22Rv1 (cell line): ENCODE data around the gene STN1.

Source experiments
- H3K27ac ChIP-seq: fragments of 450-650 bp; 2 replicates; pipeline ENCODE4 v1.5.1; 2017
- CTCF ChIP-seq: fragments of 450-650 bp; IDR thresholded peaks from 2 replicates; pipeline ENCODE4 v1.5.1; 2017; ENCODE audit warnings: mild to moderate bottlenecking
- ZFX ChIP-seq: fragments of 450-650 bp; IDR thresholded peaks from 2 replicates; pipeline ENCODE4 v1.6.1; 2017; ENCODE audit warnings: antibody characterized with exemption, borderline replicate concordance

Gene STN1

GRCh38 chr10:103868200-103868599 is 49.8 kb downstream of the STN1 start:
- no peak overlapping the region for H3K27ac ChIP-seq
- no peak for TF ChIP-seq CTCF
- no peak for TF ChIP-seq ZFX

- TF ChIP-seq ZFX (no peak), CTCF (no peak)
- no peak overlapping the region for H3K27ac ChIP-seq
Measured at GRCh38 chr10:103861505-103861904, 56.5 kb downstream of the STN1 start.

- H3K27ac ChIP-seq = no peak overlapping the region
- TF ChIP-seq CTCF (peak; percentile 75), ZFX (no peak)
Measured at GRCh38 chr10:103859161-103860086, 58.6 kb downstream of the STN1 start.

GRCh38 chr10:103858360-103858759 is 59.6 kb downstream of the STN1 start:
- H3K27ac ChIP-seq = no peak overlapping the region

GRCh38 chr10:103856797-103857170 is 61.2 kb downstream of the STN1 start:
- no peak for TF ChIP-seq CTCF
- TF ChIP-seq ZFX = no peak
- no peak overlapping the region for H3K27ac ChIP-seq

More at GRCh38 chr10:103858360-103858759, 59.6 kb downstream of the STN1 start:
- no peak for TF ChIP-seq ZFX

GRCh38 chr10:103855852-103856796 is 61.9 kb downstream of the STN1 start:
- H3K27ac ChIP-seq = no peak overlapping the region
- TF ChIP-seq CTCF (no peak), ZFX (no peak)

- no peak for TF ChIP-seq ZFX
- TF ChIP-seq CTCF = peak; percentile 66
- H3K27ac ChIP-seq = no peak within 1 kb of the TSS
Measured at GRCh38 chr10:103855424-103855823, 62.6 kb downstream of the STN1 start, which contains the start of gene SH3PXD2A. Gene SH3PXD2A (minus strand): TSS chr10:103855576. CDS start chr10:103855266, 310 bp downstream.
